ENCODE measurements around the gene MIEF1.

Gene MIEF1

DNA sequence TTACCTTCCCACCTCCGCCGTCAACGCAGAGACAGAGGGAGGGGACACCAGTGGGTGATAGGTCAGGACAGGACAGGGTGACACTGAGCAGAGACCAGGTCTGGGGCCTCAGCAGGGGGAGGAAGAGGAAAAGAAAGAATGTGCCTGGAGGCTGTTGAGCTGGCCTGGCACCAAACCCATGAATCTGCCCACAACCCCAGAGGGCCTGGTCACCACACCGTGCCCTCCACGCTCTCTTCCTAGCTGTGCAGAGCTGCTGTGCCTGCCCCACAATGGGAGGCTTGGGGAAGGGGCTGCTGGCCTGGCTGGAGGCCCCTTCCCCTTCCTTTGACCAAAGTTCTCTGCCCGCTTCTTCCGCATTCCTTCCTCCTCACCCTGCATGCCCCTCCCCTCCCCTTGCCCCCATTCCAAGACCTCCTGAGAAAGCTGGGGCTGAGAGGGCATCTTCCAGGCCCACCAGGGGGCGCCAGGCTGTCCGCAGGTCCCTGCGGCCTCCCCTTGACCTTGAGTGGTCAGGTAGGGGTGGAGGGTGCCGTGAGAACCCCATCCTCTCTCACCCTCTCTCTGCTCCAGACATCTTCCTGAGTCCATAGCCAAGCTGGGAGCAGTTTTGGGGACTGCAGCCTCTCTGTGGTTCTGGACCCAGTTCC, 57.5 kb downstream of the MIEF1 start:
- Histone ChIP-seq H3K27me3 (ENCODE audit: insufficient read depth, low read depth, severe bottlenecking) (no peaks in the 10 kb centered on the region), H3K36me3 (no peaks in the 10 kb centered on the region), H3K27ac (no peak overlapping the region), H3K4me3 (ENCODE audit: low read depth, low read length) (no peak overlapping the region), H3K9me3 (ENCODE audit: severe bottlenecking) (no peaks in the 10 kb centered on the region)
- DNase-seq = peak; percentile 61
- TF ChIP-seq, protein P1, sequence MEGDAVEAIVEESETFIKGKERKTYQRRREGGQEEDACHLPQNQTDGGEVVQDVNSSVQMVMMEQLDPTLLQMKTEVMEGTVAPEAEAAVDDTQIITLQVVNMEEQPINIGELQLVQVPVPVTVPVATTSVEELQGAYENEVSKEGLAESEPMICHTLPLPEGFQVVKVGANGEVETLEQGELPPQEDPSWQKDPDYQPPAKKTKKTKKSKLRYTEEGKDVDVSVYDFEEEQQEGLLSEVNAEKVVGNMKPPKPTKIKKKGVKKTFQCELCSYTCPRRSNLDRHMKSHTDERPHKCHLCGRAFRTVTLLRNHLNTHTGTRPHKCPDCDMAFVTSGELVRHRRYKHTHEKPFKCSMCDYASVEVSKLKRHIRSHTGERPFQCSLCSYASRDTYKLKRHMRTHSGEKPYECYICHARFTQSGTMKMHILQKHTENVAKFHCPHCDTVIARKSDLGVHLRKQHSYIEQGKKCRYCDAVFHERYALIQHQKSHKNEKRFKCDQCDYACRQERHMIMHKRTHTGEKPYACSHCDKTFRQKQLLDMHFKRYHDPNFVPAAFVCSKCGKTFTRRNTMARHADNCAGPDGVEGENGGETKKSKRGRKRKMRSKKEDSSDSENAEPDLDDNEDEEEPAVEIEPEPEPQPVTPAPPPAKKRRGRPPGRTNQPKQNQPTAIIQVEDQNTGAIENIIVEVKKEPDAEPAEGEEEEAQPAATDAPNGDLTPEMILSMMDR (IDR thresholded peaks at IDR 0.05; ENCODE audit: low read depth, low read length) = peak; percentile 86

DNA sequence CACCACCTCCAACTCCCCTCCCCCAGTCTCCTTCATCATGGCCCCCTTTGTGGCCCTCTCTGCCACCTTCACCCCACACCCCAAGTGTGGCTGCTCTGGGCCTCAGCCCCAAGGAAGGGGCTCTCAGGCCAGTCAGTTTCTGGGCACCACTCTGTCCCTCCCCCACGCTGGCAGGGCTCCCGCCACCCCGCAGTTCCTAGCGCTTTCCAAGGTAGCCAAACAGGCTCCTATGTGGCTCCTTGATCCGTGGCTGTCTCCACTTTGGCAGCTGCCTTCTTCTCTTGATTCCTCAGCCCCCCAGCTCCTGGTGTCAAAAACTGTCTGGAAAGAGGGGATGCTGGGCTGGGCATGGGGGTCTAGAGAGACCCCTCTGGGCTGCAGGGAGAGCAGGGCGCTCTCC, 58.0 kb downstream of the MIEF1 start:
- H3K4me3 ChIP-seq (ENCODE audit: low read depth, low read length) = no peak overlapping the region
- H3K27ac ChIP-seq = no peak overlapping the region
- no peaks in the 10 kb centered on the region for H3K36me3 ChIP-seq
- no peaks in the 10 kb centered on the region for H3K9me3 ChIP-seq (ENCODE audit: severe bottlenecking)
- DNase-seq = no peak
- TF ChIP-seq, protein P1 (IDR thresholded peaks at IDR 0.05; ENCODE audit: low read depth, low read length) = no peak
- no peaks in the 10 kb centered on the region for H3K27me3 ChIP-seq (ENCODE audit: insufficient read depth, low read depth, severe bottlenecking)

DNA sequence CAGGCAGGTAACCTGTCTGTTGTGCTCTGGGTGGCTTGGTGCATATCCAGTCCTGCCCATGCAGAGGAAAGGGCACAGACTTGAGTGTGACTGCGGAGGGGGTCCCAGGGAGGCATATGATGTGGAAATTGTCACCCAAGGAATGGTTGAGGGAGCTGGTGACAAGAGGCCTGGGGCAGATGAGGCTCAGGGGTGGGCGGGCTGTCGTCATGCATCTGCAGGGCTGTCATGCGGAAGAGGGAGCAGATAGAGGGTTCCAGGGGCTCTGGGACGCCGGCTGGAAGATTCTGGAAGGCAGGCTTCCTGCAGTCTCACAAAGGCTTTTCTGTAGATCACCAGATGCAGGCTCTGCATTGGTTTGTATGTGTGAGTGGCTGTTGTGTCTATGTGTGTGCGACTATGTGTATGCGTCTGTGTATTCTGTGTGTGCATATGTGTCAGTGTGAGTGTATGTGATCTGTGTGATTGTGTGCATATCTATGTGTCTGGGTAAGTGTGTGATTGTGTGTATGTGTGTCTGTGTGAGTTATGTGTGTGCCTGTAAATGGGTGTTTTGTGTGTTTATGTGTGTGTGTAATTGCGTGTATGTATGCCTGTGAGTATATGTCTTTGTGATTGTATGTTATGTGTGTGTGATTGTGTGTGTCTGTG, 60.9 kb downstream of the MIEF1 start:
- no peak overlapping the region for H3K27ac ChIP-seq
- TF ChIP-seq, protein P1 (IDR thresholded peaks at IDR 0.05; ENCODE audit: low read depth, low read length) = no peak

DNA sequence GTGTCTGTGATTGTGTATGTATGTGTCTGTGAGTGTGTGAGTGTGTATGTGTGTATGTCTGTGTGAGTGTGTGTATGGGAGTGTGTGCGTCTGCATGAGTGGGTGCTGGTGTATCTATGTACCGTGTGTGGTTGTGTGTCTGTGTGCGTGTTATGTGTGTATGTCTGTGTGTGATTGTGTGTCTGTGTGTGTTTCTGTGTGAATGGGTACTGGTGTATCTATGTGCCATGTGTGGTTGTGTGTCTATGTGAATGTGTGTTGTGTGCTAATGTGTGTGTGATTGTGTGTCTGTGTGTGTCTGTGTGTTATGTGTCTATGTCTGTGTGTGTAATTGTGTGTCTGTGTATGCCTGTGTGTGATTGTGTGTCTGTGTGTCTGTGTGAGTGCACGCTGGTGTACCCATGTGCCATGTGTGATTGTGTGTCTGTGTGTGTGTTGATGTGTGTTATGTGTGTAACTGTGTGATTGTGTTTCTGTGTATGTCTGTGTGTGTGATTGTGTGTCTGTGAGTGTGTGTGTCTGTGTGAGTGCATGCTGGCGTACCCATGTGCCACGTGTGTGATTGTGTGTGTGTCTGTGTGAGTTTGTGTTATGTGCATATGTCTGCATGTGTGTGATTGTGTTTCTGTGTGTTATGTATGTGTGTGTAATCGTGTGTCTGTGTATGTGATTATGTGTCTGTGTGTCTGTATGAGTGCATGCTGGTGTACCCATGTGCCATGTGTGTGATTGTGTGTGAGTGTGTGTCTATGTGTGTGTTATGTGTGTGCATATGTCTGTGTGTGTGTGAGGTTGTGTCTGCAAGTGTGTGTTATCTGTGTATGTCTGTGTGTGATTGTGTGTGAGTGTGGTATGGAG, 61.7 kb downstream of the MIEF1 start:
- no peak for DNase-seq
- no peaks in the 10 kb centered on the region for H3K27me3 ChIP-seq (ENCODE audit: insufficient read depth, low read depth, severe bottlenecking)
- no peaks in the 10 kb centered on the region for H3K36me3 ChIP-seq
- H3K9me3 ChIP-seq (ENCODE audit: severe bottlenecking) = no peaks in the 10 kb centered on the region
- TF ChIP-seq, protein P1 (IDR thresholded peaks at IDR 0.05; ENCODE audit: low read depth, low read length) = no peak
- no peak overlapping the region for H3K4me3 ChIP-seq (ENCODE audit: low read depth, low read length)
- H3K27ac ChIP-seq = no peak overlapping the region

More for the DNA sequence above, 60.9 kb downstream of the MIEF1 start:
- H3K4me3 ChIP-seq (ENCODE audit: low read depth, low read length) = no peak overlapping the region
- no peak for DNase-seq
- H3K27me3 ChIP-seq (ENCODE audit: insufficient read depth, low read depth, severe bottlenecking) = no peaks in the 10 kb centered on the region
- no peaks in the 10 kb centered on the region for H3K36me3 ChIP-seq
- no peaks in the 10 kb centered on the region for H3K9me3 ChIP-seq (ENCODE audit: severe bottlenecking)

DNA sequence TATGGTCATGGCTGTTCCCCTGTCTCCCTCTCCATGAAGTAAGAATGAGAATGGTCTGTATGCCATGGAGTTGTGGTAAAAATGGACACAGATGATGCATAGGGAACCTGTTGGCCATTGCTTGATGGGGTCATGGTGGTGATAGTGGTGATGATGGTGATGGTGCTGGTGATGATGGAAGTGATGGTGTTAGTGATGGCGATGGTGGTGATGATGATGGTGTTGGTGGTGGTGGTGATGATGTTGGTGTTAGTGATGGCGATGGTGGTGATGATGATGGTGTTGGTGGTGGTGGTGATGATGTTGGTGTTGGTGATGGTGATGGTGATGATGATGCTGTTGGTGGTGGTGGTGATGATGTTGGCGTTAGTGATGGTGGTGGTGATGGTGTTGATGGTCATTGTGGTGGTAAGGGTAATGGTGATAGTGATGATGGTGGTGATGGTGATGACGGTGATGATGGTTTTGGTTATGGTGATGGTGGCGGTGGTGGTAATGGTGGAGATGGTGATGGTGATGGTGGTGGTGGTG, 63.4 kb downstream of the MIEF1 start:
- Histone ChIP-seq H3K36me3 (no peaks in the 10 kb centered on the region), H3K27ac (no peak overlapping the region), H3K27me3 (ENCODE audit: insufficient read depth, low read depth, severe bottlenecking) (no peaks in the 10 kb centered on the region), H3K9me3 (ENCODE audit: severe bottlenecking) (no peaks in the 10 kb centered on the region), H3K4me3 (ENCODE audit: low read depth, low read length) (no peak overlapping the region)
- DNase-seq = no peak
- TF ChIP-seq, protein P1 (IDR thresholded peaks at IDR 0.05; ENCODE audit: low read depth, low read length) = no peak
